Panc1 (cell line): ENCODE data around the gene EIF4G3.

ENCODE experiments used
- POLR2AphosphoS5 ChIP-seq: IDR thresholded peaks from 2 replicates; pipeline ENCODE4 v1.6.1; 2012; ENCODE audit warnings: mild to moderate bottlenecking, low read depth, low read length, moderate library complexity
- REST ChIP-seq, 2 experiments: IDR thresholded peaks; 2 replicates each; pipeline ENCODE4 v1.6.1; 2011 to 2012; ENCODE audit warnings: low read depth in 2 of 2, control low read depth in 1 of 2, low read length in 1 of 2, mild to moderate bottlenecking in 1 of 2, moderate library complexity in 1 of 2; ENCODE audit not compliant: insufficient read depth in 1 of 2
- SIN3A ChIP-seq: IDR thresholded peaks from 2 replicates; pipeline ENCODE4 v1.6.1; 2012; ENCODE audit warnings: low read depth, mild to moderate bottlenecking, low read length, moderate library complexity, borderline replicate concordance; ENCODE audit not compliant: insufficient read depth
- TCF7L2 ChIP-seq: IDR thresholded peaks from 2 replicates; pipeline ENCODE4 v1.6.1; 2011; ENCODE audit warnings: mild to moderate bottlenecking, low read depth, low read length, inconsistent platforms
- TF ChIP-seq, protein P1 (sequence below): fragments of 450-650 bp; IDR thresholded peaks from 2 replicates; pipeline ENCODE4 v1.5.1; 2017; ENCODE audit warnings: mild to moderate bottlenecking

DNA sequence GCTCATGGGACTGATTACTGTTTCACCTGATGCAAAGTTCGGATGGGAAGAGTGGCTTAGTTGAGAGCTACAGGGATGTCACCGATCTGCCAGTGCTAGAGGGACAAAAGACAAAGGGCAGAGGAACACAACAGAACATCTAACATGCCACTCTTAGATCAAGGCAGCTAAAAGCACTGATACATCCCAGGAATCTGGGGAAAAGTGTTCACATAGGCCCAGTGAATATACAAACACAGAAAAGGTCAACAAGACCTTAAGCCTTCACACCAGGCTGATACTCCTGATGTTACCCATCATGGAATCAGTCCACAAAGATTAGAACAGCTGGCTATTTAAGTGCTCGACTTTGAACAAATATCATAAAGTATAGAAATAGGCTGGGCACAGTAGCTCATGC, 163.2 kb downstream of the EIF4G3 start:
- TF ChIP-seq TCF7L2 (no peak), POLR2AphosphoS5 (no peak), SIN3A (no peak), REST (IDR thresholded peaks at IDR 0.05; ENCODE audit: insufficient read depth in 1 of 2, low read depth in 2 of 2, low read length in 1 of 2) (no peak)
- TF ChIP-seq, protein P1, sequence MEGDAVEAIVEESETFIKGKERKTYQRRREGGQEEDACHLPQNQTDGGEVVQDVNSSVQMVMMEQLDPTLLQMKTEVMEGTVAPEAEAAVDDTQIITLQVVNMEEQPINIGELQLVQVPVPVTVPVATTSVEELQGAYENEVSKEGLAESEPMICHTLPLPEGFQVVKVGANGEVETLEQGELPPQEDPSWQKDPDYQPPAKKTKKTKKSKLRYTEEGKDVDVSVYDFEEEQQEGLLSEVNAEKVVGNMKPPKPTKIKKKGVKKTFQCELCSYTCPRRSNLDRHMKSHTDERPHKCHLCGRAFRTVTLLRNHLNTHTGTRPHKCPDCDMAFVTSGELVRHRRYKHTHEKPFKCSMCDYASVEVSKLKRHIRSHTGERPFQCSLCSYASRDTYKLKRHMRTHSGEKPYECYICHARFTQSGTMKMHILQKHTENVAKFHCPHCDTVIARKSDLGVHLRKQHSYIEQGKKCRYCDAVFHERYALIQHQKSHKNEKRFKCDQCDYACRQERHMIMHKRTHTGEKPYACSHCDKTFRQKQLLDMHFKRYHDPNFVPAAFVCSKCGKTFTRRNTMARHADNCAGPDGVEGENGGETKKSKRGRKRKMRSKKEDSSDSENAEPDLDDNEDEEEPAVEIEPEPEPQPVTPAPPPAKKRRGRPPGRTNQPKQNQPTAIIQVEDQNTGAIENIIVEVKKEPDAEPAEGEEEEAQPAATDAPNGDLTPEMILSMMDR, result no peak
